ENCODE measurements around the gene ADAMTS4. TPM values are rescaled to one million over a fixed set of nuclear protein-coding genes. Genes with fewer than 3 reads are reported as not detected.

The ADAMTS4 gene
- total and polyA plus RNA-seq, 9 of the 15 experiments (the other 6 are each of a cell fraction or from before 2014, with no cell fraction given), result 0.07 to 3.7 (median 0.41) TPM

DNA sequence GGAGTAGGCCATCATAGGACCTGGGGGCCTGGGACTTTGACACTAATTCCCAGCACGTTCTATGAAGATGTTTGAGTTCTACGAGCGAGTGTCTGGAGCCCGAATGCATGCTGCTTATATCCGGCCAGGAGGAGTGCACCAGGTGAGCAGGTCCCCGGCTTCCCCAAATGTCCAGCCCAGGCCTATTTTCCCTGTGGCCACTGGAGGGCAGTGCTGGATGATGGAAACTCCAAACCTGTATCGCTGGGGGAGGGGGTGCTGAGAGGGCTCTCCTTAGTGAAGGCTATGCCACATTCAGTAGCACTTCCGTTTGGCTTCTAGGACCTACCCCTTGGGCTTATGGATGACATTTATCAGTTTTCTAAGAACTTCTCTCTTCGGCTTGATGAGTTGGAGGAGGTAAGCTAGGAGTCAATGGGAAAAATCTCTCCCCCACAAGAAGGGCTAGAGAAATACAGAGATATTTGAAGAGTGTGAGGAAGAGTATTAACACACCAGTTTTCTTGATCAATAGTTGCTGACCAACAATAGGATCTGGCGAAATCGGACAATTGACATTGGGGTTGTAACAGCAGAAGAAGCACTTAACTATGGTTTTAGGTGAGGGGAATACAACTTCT lies 11.0 kb upstream of the ADAMTS4 start (continued):
- TF ChIP-seq RAD21 (CRISPR knock-in tag; conservative IDR thresholded peaks at IDR 0.05 in 1 of 2, IDR thresholded peaks at IDR 0.05 in 1 of 2) (peak; percentile 89 to 93), ZNF311 (CRISPR knock-in tag; IDR thresholded peaks at IDR 0.05) (no peak), RBM22 (IDR thresholded peaks at IDR 0.05; ENCODE audit: low read depth, low read length, poor library complexity, severe bottlenecking) (no peak), SMC3 (conservative IDR thresholded peaks at IDR 0.05; ENCODE audit: insufficient read depth, low read depth, low read length) (peak; percentile 88), BHLHE40 (IDR thresholded peaks at IDR 0.05; ENCODE audit: low read length) (peak; percentile 9; the same call in 1 of the 2 replicates), CC2D1A (IDR thresholded peaks at IDR 0.05) (0 out of 2 replicates have a peak, but pooled peaks have one; percentile 13), RB1 (IDR thresholded peaks at IDR 0.05; ENCODE audit: low read depth) (peak; percentile 71), ATF7 (IDR thresholded peaks at IDR 0.05) (peak; percentile 44; the same call in 1 of the 2 replicates), RBM34 (IDR thresholded peaks at IDR 0.05; ENCODE audit: borderline replicate concordance, insufficient read depth, low read length) (no peak), RBFOX2 (IDR thresholded peaks at IDR 0.05; ENCODE audit: low read depth, low read length) (0 out of 2 replicates have a peak, but pooled peaks have one; percentile 4), SIN3B (IDR thresholded peaks at IDR 0.05; ENCODE audit: low read depth) (no peak), SRSF9 (IDR thresholded peaks at IDR 0.05; ENCODE audit: borderline replicate concordance, low read depth, low read length) (no peak)
- TF ChIP-seq, protein P1, sequence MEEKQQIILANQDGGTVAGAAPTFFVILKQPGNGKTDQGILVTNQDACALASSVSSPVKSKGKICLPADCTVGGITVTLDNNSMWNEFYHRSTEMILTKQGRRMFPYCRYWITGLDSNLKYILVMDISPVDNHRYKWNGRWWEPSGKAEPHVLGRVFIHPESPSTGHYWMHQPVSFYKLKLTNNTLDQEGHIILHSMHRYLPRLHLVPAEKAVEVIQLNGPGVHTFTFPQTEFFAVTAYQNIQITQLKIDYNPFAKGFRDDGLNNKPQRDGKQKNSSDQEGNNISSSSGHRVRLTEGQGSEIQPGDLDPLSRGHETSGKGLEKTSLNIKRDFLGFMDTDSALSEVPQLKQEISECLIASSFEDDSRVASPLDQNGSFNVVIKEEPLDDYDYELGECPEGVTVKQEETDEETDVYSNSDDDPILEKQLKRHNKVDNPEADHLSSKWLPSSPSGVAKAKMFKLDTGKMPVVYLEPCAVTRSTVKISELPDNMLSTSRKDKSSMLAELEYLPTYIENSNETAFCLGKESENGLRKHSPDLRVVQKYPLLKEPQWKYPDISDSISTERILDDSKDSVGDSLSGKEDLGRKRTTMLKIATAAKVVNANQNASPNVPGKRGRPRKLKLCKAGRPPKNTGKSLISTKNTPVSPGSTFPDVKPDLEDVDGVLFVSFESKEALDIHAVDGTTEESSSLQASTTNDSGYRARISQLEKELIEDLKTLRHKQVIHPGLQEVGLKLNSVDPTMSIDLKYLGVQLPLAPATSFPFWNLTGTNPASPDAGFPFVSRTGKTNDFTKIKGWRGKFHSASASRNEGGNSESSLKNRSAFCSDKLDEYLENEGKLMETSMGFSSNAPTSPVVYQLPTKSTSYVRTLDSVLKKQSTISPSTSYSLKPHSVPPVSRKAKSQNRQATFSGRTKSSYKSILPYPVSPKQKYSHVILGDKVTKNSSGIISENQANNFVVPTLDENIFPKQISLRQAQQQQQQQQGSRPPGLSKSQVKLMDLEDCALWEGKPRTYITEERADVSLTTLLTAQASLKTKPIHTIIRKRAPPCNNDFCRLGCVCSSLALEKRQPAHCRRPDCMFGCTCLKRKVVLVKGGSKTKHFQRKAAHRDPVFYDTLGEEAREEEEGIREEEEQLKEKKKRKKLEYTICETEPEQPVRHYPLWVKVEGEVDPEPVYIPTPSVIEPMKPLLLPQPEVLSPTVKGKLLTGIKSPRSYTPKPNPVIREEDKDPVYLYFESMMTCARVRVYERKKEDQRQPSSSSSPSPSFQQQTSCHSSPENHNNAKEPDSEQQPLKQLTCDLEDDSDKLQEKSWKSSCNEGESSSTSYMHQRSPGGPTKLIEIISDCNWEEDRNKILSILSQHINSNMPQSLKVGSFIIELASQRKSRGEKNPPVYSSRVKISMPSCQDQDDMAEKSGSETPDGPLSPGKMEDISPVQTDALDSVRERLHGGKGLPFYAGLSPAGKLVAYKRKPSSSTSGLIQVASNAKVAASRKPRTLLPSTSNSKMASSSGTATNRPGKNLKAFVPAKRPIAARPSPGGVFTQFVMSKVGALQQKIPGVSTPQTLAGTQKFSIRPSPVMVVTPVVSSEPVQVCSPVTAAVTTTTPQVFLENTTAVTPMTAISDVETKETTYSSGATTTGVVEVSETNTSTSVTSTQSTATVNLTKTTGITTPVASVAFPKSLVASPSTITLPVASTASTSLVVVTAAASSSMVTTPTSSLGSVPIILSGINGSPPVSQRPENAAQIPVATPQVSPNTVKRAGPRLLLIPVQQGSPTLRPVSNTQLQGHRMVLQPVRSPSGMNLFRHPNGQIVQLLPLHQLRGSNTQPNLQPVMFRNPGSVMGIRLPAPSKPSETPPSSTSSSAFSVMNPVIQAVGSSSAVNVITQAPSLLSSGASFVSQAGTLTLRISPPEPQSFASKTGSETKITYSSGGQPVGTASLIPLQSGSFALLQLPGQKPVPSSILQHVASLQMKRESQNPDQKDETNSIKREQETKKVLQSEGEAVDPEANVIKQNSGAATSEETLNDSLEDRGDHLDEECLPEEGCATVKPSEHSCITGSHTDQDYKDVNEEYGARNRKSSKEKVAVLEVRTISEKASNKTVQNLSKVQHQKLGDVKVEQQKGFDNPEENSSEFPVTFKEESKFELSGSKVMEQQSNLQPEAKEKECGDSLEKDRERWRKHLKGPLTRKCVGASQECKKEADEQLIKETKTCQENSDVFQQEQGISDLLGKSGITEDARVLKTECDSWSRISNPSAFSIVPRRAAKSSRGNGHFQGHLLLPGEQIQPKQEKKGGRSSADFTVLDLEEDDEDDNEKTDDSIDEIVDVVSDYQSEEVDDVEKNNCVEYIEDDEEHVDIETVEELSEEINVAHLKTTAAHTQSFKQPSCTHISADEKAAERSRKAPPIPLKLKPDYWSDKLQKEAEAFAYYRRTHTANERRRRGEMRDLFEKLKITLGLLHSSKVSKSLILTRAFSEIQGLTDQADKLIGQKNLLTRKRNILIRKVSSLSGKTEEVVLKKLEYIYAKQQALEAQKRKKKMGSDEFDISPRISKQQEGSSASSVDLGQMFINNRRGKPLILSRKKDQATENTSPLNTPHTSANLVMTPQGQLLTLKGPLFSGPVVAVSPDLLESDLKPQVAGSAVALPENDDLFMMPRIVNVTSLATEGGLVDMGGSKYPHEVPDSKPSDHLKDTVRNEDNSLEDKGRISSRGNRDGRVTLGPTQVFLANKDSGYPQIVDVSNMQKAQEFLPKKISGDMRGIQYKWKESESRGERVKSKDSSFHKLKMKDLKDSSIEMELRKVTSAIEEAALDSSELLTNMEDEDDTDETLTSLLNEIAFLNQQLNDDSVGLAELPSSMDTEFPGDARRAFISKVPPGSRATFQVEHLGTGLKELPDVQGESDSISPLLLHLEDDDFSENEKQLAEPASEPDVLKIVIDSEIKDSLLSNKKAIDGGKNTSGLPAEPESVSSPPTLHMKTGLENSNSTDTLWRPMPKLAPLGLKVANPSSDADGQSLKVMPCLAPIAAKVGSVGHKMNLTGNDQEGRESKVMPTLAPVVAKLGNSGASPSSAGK (IDR thresholded peaks at IDR 0.05), result no peak
- TF ChIP-seq, protein P2, sequence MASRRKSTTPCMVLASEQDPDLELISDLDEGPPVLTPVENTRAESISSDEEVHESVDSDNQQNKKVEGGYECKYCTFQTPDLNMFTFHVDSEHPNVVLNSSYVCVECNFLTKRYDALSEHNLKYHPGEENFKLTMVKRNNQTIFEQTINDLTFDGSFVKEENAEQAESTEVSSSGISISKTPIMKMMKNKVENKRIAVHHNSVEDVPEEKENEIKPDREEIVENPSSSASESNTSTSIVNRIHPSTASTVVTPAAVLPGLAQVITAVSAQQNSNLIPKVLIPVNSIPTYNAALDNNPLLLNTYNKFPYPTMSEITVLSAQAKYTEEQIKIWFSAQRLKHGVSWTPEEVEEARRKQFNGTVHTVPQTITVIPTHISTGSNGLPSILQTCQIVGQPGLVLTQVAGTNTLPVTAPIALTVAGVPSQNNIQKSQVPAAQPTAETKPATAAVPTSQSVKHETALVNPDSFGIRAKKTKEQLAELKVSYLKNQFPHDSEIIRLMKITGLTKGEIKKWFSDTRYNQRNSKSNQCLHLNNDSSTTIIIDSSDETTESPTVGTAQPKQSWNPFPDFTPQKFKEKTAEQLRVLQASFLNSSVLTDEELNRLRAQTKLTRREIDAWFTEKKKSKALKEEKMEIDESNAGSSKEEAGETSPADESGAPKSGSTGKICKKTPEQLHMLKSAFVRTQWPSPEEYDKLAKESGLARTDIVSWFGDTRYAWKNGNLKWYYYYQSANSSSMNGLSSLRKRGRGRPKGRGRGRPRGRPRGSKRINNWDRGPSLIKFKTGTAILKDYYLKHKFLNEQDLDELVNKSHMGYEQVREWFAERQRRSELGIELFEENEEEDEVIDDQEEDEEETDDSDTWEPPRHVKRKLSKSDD (conservative IDR thresholded peaks at IDR 0.05; ENCODE audit: low read length), result no peak
